HEK293 (cell line): ENCODE data around the gene NFIX.

Experiments
- BCL11B ChIP-seq: fragments of 450-650 bp; formaldehyde crosslinking; IDR thresholded peaks from 2 replicates; pipeline ENCODE4 v1.5.1; 2016; ENCODE audit warnings: low read depth, missing biosample characterization, missing genetic modification characterization
- CTCF ChIP-seq: fragments of 450-650 bp; formaldehyde crosslinking; IDR thresholded peaks from 2 replicates; pipeline ENCODE4 v1.5.1; 2016; ENCODE audit warnings: missing biosample characterization, missing genetic modification characterization
- TCF7L2 ChIP-seq: IDR thresholded peaks from 2 replicates; pipeline ENCODE4 v1.6.1; 2011; ENCODE audit warnings: low read depth, mild to moderate bottlenecking, inconsistent platforms, low read length, moderate library complexity, borderline replicate concordance
- ZNF138 ChIP-seq: fragments of 450-650 bp; formaldehyde crosslinking; IDR thresholded peaks from 2 replicates; pipeline ENCODE4 v1.5.1; 2016; ENCODE audit warnings: missing biosample characterization, missing genetic modification characterization, borderline replicate concordance
- ZNF211 ChIP-seq: fragments of 450-650 bp; formaldehyde crosslinking; IDR thresholded peaks from 2 replicates; pipeline ENCODE4 v1.5.1; 2016; ENCODE audit warnings: low read depth, missing biosample characterization, missing genetic modification characterization
- ZNF280C ChIP-seq: fragments of 450-650 bp; formaldehyde crosslinking; IDR thresholded peaks from 2 replicates; pipeline ENCODE4 v1.5.1; 2016; ENCODE audit warnings: missing biosample characterization, missing genetic modification characterization
- ZNF311 ChIP-seq: fragments of 450-650 bp; formaldehyde crosslinking; IDR thresholded peaks from 2 replicates; pipeline ENCODE4 v1.5.1; 2017; ENCODE audit warnings: missing biosample characterization, missing genetic modification characterization, borderline replicate concordance
- ZNF501 ChIP-seq: fragments of 450-650 bp; formaldehyde crosslinking; IDR thresholded peaks from 2 replicates; pipeline ENCODE4 v1.5.1; 2016; ENCODE audit warnings: missing biosample characterization, missing genetic modification characterization
- ZNF560 ChIP-seq: fragments of 450-650 bp; formaldehyde crosslinking; IDR thresholded peaks from 2 replicates; pipeline ENCODE4 v1.5.1; 2017; ENCODE audit warnings: missing biosample characterization, missing genetic modification characterization, borderline replicate concordance
- ZNF629 ChIP-seq: fragments of 450-650 bp; formaldehyde crosslinking; IDR thresholded peaks from 2 replicates; pipeline ENCODE4 v1.5.1; 2017; ENCODE audit warnings: missing biosample characterization, missing genetic modification characterization
- ZNF658 ChIP-seq: fragments of 450-650 bp; formaldehyde crosslinking; IDR thresholded peaks from 2 replicates; pipeline ENCODE4; 2016; ENCODE audit warnings: missing biosample characterization, missing genetic modification characterization
- ZNF701 ChIP-seq: fragments of 450-650 bp; formaldehyde crosslinking; IDR thresholded peaks from 2 replicates; pipeline ENCODE4 v1.5.1; 2016; ENCODE audit warnings: missing biosample characterization, missing genetic modification characterization

- TF ChIP-seq ZNF501 (no peak), ZNF560 (no peak), ZNF138 (tag by site-specific recombination) (no peak), ZNF658 (tag by site-specific recombination) (no peak), ZNF629 (tag by site-specific recombination) (no peak), CTCF (tag by site-specific recombination) (no peak), TCF7L2 (no peak), ZNF280C (tag by site-specific recombination) (no peak), ZNF211 (tag by site-specific recombination) (no peak), ZNF701 (tag by site-specific recombination) (no peak), ZNF311 (tag by site-specific recombination) (no peak), BCL11B (tag by site-specific recombination) (no peak)
Observed at GRCh38 chr19:13120817-13121216, 125.5 kb downstream of the NFIX start.
